A673 (cell line): Measurements from ENCODE around the gene ASTN2. TPM values are rescaled to one million over a fixed set of nuclear protein-coding genes. Genes with fewer than 3 reads are reported as not detected.

Source experiments
- BruUV-seq: library from RNA; stranded (reverse); fragments of 400-500 nt; replicated peaks from 2 replicates; lab custom pipeline; 2021; lab: Mats Ljungman, UMichigan
- CTCF ChIA-PET: fragments of 300-600 bp; sonication (Branson Sonifier 250); formaldehyde crosslinking; loops from one replicate; lab custom pipeline; 2022; ENCODE audit warnings: antibody characterized with exemption; lab: Charles Lee
- POLR2A ChIA-PET: fragments of 300-600 bp; sonication (Branson Sonifier 250); formaldehyde crosslinking; loops from one replicate; lab custom pipeline; 2022; ENCODE audit warnings: antibody characterized with exemption; ENCODE audit not compliant: low non-redundant PET; lab: Charles Lee
- DNase-seq: peaks from one replicate; pipeline ENCODE4 v3.0.0-alpha.2; 2015; ENCODE audit warnings: low spot score
- H3K27ac ChIP-seq: fragments of 200-600 bp; sonication (generic); 2 replicates; pipeline ENCODE4 v1.5.1; 2016; ENCODE audit warnings: mixed run types, low read depth, mild to moderate bottlenecking, mixed read lengths, antibody characterized with exemption, low read length; ENCODE audit not compliant: poor library complexity, severe bottlenecking
- H3K27me3 ChIP-seq: fragments of 200-600 bp; sonication (generic); replicated peaks from 2 replicates; pipeline ENCODE4 v1.6.1; 2017; ENCODE audit warnings: mixed run types, low read depth, mild to moderate bottlenecking, mixed read lengths, antibody characterized with exemption, low read length; ENCODE audit not compliant: insufficient read depth, poor library complexity
- H3K36me3 ChIP-seq: fragments of 200-600 bp; sonication (generic); 2 replicates; pipeline ENCODE4 v1.6.1; 2016; ENCODE audit warnings: mixed run types, mild to moderate bottlenecking, mixed read lengths, antibody characterized with exemption, low read length; ENCODE audit not compliant: insufficient read depth, poor library complexity, severe bottlenecking
- H3K4me1 ChIP-seq: fragments of 200-600 bp; sonication (generic); 2 replicates; pipeline ENCODE4 v1.6.1; 2017; ENCODE audit warnings: mixed run types, mild to moderate bottlenecking, mixed read lengths, antibody characterized with exemption, low read length; ENCODE audit not compliant: insufficient read depth, poor library complexity, severe bottlenecking
- H3K4me3 ChIP-seq: fragments of 200-600 bp; sonication (generic); 2 replicates; pipeline ENCODE4 v1.5.1; 2016; ENCODE audit warnings: low read depth, mixed run types, mild to moderate bottlenecking, mixed read lengths, low read length; ENCODE audit not compliant: poor library complexity, severe bottlenecking
- H3K9me3 ChIP-seq: fragments of 200-600 bp; sonication (generic); 2 replicates; pipeline ENCODE4 v1.6.1; 2016; ENCODE audit warnings: mixed run types, low read depth, mild to moderate bottlenecking, mixed read lengths, antibody characterized with exemption, low read length; ENCODE audit not compliant: poor library complexity, severe bottlenecking
- EZH2 ChIP-seq: fragments of 200-600 bp; sonication (generic); IDR thresholded peaks from 2 replicates; pipeline ENCODE4 v1.6.1; 2017; ENCODE audit warnings: borderline replicate concordance, low read depth, mild to moderate bottlenecking, mixed read lengths, antibody characterized with exemption, low read length; ENCODE audit not compliant: poor library complexity, severe bottlenecking
- intact Hi-C: fragments of 100-400 bp; cut with micrococcal nuclease; formaldehyde crosslinking; loops from one replicate; pipeline ENCODE4 v1.10.0; 2022; ENCODE audit not compliant: unreplicated experiment
- total RNA-seq: library from RNA; stranded (reverse); gene quantifications from 2 replicates; pipeline ENCODE4 v1.2.3, GENCODE V29; 2021
- TF ChIP-seq, protein P1 (sequence below): fragments of 300-800, 200-600 bp; sonication (generic); conservative IDR thresholded peaks from 2 replicates; pipeline ENCODE4 v1.5.1; 2017; ENCODE audit warnings: low read depth, mild to moderate bottlenecking, antibody characterized with exemption, low read length, moderate library complexity, mixed read lengths

The ASTN2 gene
- total RNA-seq, 1 experiment from 2014 or later: 3.4 TPM

DNA sequence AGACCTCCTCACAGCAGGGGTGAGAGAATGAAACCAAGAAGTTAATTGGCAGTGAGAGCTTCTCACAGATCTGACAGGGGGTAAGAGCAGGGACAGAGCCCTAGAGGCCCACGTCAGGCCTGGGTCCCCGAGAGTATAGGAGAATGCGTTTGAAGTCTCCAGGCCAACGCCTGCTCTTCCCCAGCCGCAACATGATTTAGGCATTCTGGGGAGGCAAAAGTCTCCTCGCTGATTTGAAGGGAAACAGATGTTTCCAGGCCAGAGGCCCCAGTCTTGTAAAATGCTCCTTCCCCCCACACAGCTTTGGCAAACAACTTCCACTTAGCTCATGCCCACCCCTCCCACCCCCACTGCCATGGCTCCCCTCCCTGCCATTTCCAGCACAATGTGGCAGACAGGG is 966.9 kb downstream of the ASTN2 start:
- Histone ChIP-seq H3K4me3 (no peak overlapping the region), H3K4me1 (no peaks in the 10 kb centered on the region), H3K9me3 (no peaks in the 10 kb centered on the region), H3K27me3 (no peaks in the 10 kb centered on the region), H3K36me3 (no peaks in the 10 kb centered on the region), H3K27ac (no peak overlapping the region)
- CTCF ChIA-PET: no interaction called here
- POLR2A ChIA-PET: no interaction called here
- no peak for DNase-seq
- intact Hi-C loops: no loop called here
- no peak for TF ChIP-seq EZH2
- TF ChIP-seq, protein P1, sequence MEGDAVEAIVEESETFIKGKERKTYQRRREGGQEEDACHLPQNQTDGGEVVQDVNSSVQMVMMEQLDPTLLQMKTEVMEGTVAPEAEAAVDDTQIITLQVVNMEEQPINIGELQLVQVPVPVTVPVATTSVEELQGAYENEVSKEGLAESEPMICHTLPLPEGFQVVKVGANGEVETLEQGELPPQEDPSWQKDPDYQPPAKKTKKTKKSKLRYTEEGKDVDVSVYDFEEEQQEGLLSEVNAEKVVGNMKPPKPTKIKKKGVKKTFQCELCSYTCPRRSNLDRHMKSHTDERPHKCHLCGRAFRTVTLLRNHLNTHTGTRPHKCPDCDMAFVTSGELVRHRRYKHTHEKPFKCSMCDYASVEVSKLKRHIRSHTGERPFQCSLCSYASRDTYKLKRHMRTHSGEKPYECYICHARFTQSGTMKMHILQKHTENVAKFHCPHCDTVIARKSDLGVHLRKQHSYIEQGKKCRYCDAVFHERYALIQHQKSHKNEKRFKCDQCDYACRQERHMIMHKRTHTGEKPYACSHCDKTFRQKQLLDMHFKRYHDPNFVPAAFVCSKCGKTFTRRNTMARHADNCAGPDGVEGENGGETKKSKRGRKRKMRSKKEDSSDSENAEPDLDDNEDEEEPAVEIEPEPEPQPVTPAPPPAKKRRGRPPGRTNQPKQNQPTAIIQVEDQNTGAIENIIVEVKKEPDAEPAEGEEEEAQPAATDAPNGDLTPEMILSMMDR: no peak
- no TSS peak for BruUV-seq

DNA sequence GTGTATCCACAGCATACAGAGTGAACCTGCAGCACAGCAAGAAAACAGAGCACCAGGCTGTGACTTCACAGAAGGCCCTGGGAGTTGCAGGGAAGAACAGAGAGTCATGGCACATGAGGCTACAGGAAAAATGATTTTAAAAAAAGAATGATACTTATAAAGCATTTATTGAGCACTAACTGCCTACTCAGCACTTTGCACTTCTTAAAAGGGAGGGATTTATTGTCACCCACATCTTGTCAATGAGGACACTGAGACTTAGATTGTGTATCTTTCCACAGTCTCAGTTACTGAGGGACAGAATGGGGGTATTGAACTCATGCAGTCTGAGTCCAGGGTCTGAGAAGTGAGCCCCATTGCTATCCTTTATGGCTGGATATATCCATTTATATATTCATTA is 972.3 kb downstream of the ASTN2 start:
- Histone ChIP-seq H3K27ac (no peak overlapping the region), H3K27me3 (no peaks in the 10 kb centered on the region), H3K9me3 (no peaks in the 10 kb centered on the region), H3K4me1 (no peaks in the 10 kb centered on the region), H3K4me3 (no peak overlapping the region), H3K36me3 (no peaks in the 10 kb centered on the region)
- intact Hi-C loops: no loop called here
- ChIA-PET CTCF (no interaction called here), POLR2A (no interaction called here)
- no peak for DNase-seq
- no peak for TF ChIP-seq EZH2
- TF ChIP-seq, protein P1: no peak
- no TSS peak for BruUV-seq

- Histone ChIP-seq H3K4me1 (no peaks in the 10 kb centered on the region), H3K27me3 (no peaks in the 10 kb centered on the region), H3K4me3 (no peak overlapping the region), H3K27ac (no peak overlapping the region), H3K9me3 (no peaks in the 10 kb centered on the region), H3K36me3 (no peaks in the 10 kb centered on the region)
- TF ChIP-seq EZH2: no peak
- TF ChIP-seq, protein P1: no peak
- ChIA-PET POLR2A (no interaction called here), CTCF (no interaction called here)
- no TSS peak for BruUV-seq
- intact Hi-C loops: no loop called here
- DNase-seq: no peak
Measured at GRCh38 chr9:116437411-116438370, 977.2 kb downstream of the ASTN2 start.
